Tibial artery (tissue), 4 donors: ENCODE data around the gene PYGO1.
"Not testable (repeated sequence)": the region's sequence is repeated elsewhere in the genome, so short reads cannot be mapped to it uniquely, and the experiment has no call there.

ENCODE experiments used
- DNase-seq, 2 donors: peaks; one replicate each; pipeline ENCODE4 v3.0.0-alpha.2; 2019
- H3K27ac ChIP-seq, 2 donors: fragments of 200-600 bp; sonication (generic) in 1 of 2; 1 replicate in 1 of 2; 2 replicates in 1 of 2; pipeline ENCODE4 v1.5.1; 2018 to 2019; ENCODE audit warnings: mild to moderate bottlenecking in 1 of 2
- H3K27me3 ChIP-seq, 2 donors: fragments of 200-600 bp; sonication (generic) in 1 of 2; one replicate each; pipeline versions ENCODE4 v1.5.1 to v1.6.0; 2016 to 2019
- H3K36me3 ChIP-seq, 3 donors: fragments of 200-600 bp; sonication (generic) in 2 of 3; one replicate each; pipeline ENCODE4 v1.5.1; 2016 to 2019; ENCODE audit warnings: mild to moderate bottlenecking in 2 of 3
- H3K4me1 ChIP-seq, 4 donors: fragments of 200-600 bp; sonication (generic) in 2 of 4; 1 replicate in 3 of 4; 2 replicates in 1 of 4; pipeline ENCODE4 v1.5.1; 2016 to 2019
- H3K4me3 ChIP-seq, 2 donors: fragments of 200-600 bp; sonication (generic) in 1 of 2; 1 replicate in 1 of 2; 2 replicates in 1 of 2; pipeline ENCODE4 v1.5.1; 2018 to 2019; ENCODE audit warnings: mild to moderate bottlenecking in 2 of 2
- H3K9me3 ChIP-seq, 3 donors: fragments of 200-600 bp; sonication (generic) in 1 of 3; one replicate each; pipeline ENCODE4 v1.5.1; 2016 to 2019
- CTCF ChIP-seq, 2 experiments: fragments of 200-600 bp in 1 of 2; fragments of 450-650 bp in 1 of 2; IDR thresholded peaks; one replicate each; pipeline ENCODE4 v1.5.1; 2017 to 2019; ENCODE audit warnings: antibody characterized with exemption in 2 of 2, mild to moderate bottlenecking in 1 of 2, moderate library complexity in 1 of 2
- intact Hi-C: fragments of 100-400 bp; cut with DNase I; formaldehyde crosslinking; loops from one replicate; pipeline ENCODE4 v1.15.0; 2023; ENCODE audit warnings: low total_unique reads

PYGO1 gene

GRCh38 chr15:55606214-55606613 lies 18.1 kb upstream of the PYGO1 start:
- Histone ChIP-seq H3K36me3 (no peaks in the 10 kb centered on the region), H3K9me3 (no peaks in the 10 kb centered on the region), H3K27me3 (no peaks in the 10 kb centered on the region), H3K4me1 (no peaks in the 10 kb centered on the region), H3K4me3 (no peak overlapping the region), H3K27ac (no peak overlapping the region)
- TF ChIP-seq CTCF (IDR thresholded peaks at IDR 0.05): no peak
- intact Hi-C loops: no loop called here
- no peak for DNase-seq

GRCh38 chr15:55601374-55601773 lies 13.2 kb upstream of the PYGO1 start:
- no peak for TF ChIP-seq CTCF (IDR thresholded peaks at IDR 0.05)
- Histone ChIP-seq H3K4me3 (no peak overlapping the region), H3K4me1 (no peaks in the 10 kb centered on the region), H3K27me3 (no peaks in the 10 kb centered on the region), H3K27ac (no peak overlapping the region), H3K36me3 (no peaks in the 10 kb centered on the region), H3K9me3 (no peaks in the 10 kb centered on the region)
- intact Hi-C loops: no loop called here
- DNase-seq: no peak

- Histone ChIP-seq H3K4me3 (no peak overlapping the region), H3K9me3 (no peaks in the 10 kb centered on the region), H3K36me3 (no peaks in the 10 kb centered on the region), H3K4me1 (no peaks in the 10 kb centered on the region), H3K27me3 (no peaks in the 10 kb centered on the region), H3K27ac (no peak overlapping the region)
- no peak for TF ChIP-seq CTCF (IDR thresholded peaks at IDR 0.05)
- DNase-seq: no peak
- intact Hi-C loops: no loop called here
Measured at GRCh38 chr15:55599439-55599838, 11.3 kb upstream of the PYGO1 start.

- intact Hi-C loops, H3K36me3 ChIP-seq: not testable (repeated sequence)
Measured at GRCh38 chr15:55593019-55593418, 4.9 kb upstream of the PYGO1 start.

GRCh38 chr15:55590788-55591187 lies 2.6 kb upstream of the PYGO1 start:
- DNase-seq: no peak
- no peaks in the 10 kb centered on the region for H3K9me3 ChIP-seq
- no peaks in the 10 kb centered on the region for H3K36me3 ChIP-seq
- no peaks in the 10 kb centered on the region for H3K27me3 ChIP-seq
- H3K4me3 ChIP-seq: no peak overlapping the region
- intact Hi-C loops: no loop called here
- no peak for TF ChIP-seq CTCF (IDR thresholded peaks at IDR 0.05)
- H3K4me1 ChIP-seq: peaks cover 0 to 22% (median 5%) of the 10 kb centered on the region in 4 donors
- H3K27ac ChIP-seq: no peak overlapping the region

More at GRCh38 chr15:55593019-55593418, 4.9 kb upstream of the PYGO1 start:
- not testable (repeated sequence) for H3K9me3 ChIP-seq, H3K27ac ChIP-seq, H3K27me3 ChIP-seq, DNase-seq, H3K4me1 ChIP-seq, H3K4me3 ChIP-seq

GRCh38 chr15:55589287-55589686 lies 1.1 kb upstream of the PYGO1 start:
- DNase-seq: no peak
- peak overlapping the region in 1 of 2 donors; percentile 86 for H3K4me3 ChIP-seq
- no peaks in the 10 kb centered on the region for H3K9me3 ChIP-seq
- no peaks in the 10 kb centered on the region for H3K27me3 ChIP-seq
- no peak for TF ChIP-seq CTCF (IDR thresholded peaks at IDR 0.05)
- no peak overlapping the region for H3K27ac ChIP-seq
- no peaks in the 10 kb centered on the region for H3K36me3 ChIP-seq
- intact Hi-C loops: no loop called here
- peaks cover 0 to 26% (median 5%) of the 10 kb centered on the region in 4 donors for H3K4me1 ChIP-seq
